AG04450 (cell line): ENCODE data around the gene CXXC5. TPM values are rescaled to one million over a fixed set of nuclear protein-coding genes. Genes with fewer than 3 reads are reported as not detected.

Experiments
- CTCF ChIA-PET: fragments of 300-600, 350-600 bp; formaldehyde crosslinking; extraction: SDS; loops from one replicate; lab custom pipeline; 2022; ENCODE audit warnings: antibody characterized with exemption, inconsistent platforms; lab: Charles Lee
- POLR2A ChIA-PET: fragments of 350-600 bp; formaldehyde crosslinking; extraction: SDS; loops from one replicate; lab custom pipeline; 2021; ENCODE audit warnings: antibody characterized with exemption, inconsistent platforms; lab: Yijun Ruan, JAX
- DNase-seq: peaks from one replicate; pipeline ENCODE4 v3.0.0-alpha.2; 2011; ENCODE audit warnings: low read depth, low spot score
- H3K27ac ChIP-seq: one replicate; pipeline ENCODE4 v1.5.1; 2012; ENCODE audit warnings: low read depth, low read length, control low read depth
- H3K27me3 ChIP-seq: one replicate; pipeline ENCODE4 v1.6.0; 2012; ENCODE audit warnings: low read length; ENCODE audit not compliant: control insufficient read depth, insufficient read depth
- H3K4me3 ChIP-seq: 2 replicates; pipeline ENCODE4 v1.5.1; 2011; ENCODE audit warnings: mild to moderate bottlenecking, low read depth, low read length, control low read depth
- H3K9me3 ChIP-seq: 2 replicates; pipeline ENCODE4 v1.5.1; 2012; ENCODE audit warnings: low read length; ENCODE audit not compliant: control insufficient read depth, insufficient read depth
- CTCF ChIP-seq: IDR thresholded peaks from 2 replicates; pipeline ENCODE4 v1.5.1; 2011; ENCODE audit warnings: low read depth, low read length, control low read depth, inconsistent platforms
- polyA plus RNA-seq: library from polyadenylated mRNA; depleted of rRNA; stranded (reverse); fragments of >200 nt; gene quantifications from 2 replicates; pipeline ENCODE4 v1.2.3, GENCODE V29; 2011

Gene CXXC5
- polyA plus RNA-seq, 1 experiment: 21.5 TPM

- no peak for DNase-seq
- Histone ChIP-seq H3K27ac (no peak overlapping the region), H3K4me3 (no peak overlapping the region), H3K9me3 (no peaks in the 10 kb centered on the region; the same call in 1 of the 2 replicates), H3K27me3 (no peaks in the 10 kb centered on the region)
- ChIA-PET CTCF (interaction anchor here (0.5 to 8.7 kb wide), 22 partner anchors 9 to 336 kb away, joined by 3 to 314 read pairs (median 5); partner anchors contain the start of gene CXXC5), POLR2A (interaction anchor here (0.9 to 5.4 kb wide), 6 partner anchors 14 to 62 kb away, joined by 3 to 57 read pairs (median 4); partner anchors contain the start of gene CXXC5)
- TF ChIP-seq CTCF: no peak
These were observed 13.0 kb upstream of the CXXC5 start for GRCh38 chr5:139635191-139635590.

- peak overlapping the region; percentile 34 for H3K27ac ChIP-seq
- ChIA-PET POLR2A (interaction anchor here (0.7 to 5.4 kb wide), 7 partner anchors 13 to 109 kb away, joined by 3 to 57 read pairs (median 4); partner anchors contain the start of gene CXXC5), CTCF (interaction anchor here (0.5 to 8.7 kb wide), 23 partner anchors 8 to 335 kb away, joined by 3 to 314 read pairs (median 5); partner anchors contain the start of gene CXXC5)
- H3K9me3 ChIP-seq: no peaks in the 10 kb centered on the region; the same call in 1 of the 2 replicates
- TF ChIP-seq CTCF: peak; percentile 69
- no peaks in the 10 kb centered on the region for H3K27me3 ChIP-seq
- H3K4me3 ChIP-seq: no peak overlapping the region
- DNase-seq: peak; percentile 82
These were observed 12.4 kb upstream of the CXXC5 start for GRCh38 chr5:139635606-139636206.

GRCh38 chr5:139636207-139636792 lies 11.8 kb upstream of the CXXC5 start:
- TF ChIP-seq CTCF: no peak
- ChIA-PET POLR2A (interaction anchor here (0.7 to 5.4 kb wide), 6 partner anchors 13 to 109 kb away, joined by 3 to 57 read pairs (median 4); partner anchors contain the start of gene CXXC5), CTCF (interaction anchor here (0.8 to 8.7 kb wide), 19 partner anchors 7 to 213 kb away, joined by 3 to 314 read pairs (median 5); partner anchors contain the start of gene CXXC5)
- Histone ChIP-seq H3K27ac (peak overlapping the region; percentile 34), H3K4me3 (no peak overlapping the region), H3K9me3 (no peaks in the 10 kb centered on the region; the same call in 1 of the 2 replicates), H3K27me3 (no peaks in the 10 kb centered on the region)
- DNase-seq: no peak

GRCh38 chr5:139636975-139637408 lies 11.2 kb upstream of the CXXC5 start:
- Histone ChIP-seq H3K27me3 (no peaks in the 10 kb centered on the region), H3K9me3 (no peaks in the 10 kb centered on the region; the same call in 1 of the 2 replicates), H3K4me3 (peak overlapping the region; percentile 48), H3K27ac (no peak overlapping the region)
- POLR2A ChIA-PET: interaction anchor here (0.6 to 5.4 kb wide), 5 partner anchors 12 to 111 kb away, joined by 3 to 57 read pairs (median 3); partner anchors contain the start of gene CXXC5
- CTCF ChIA-PET: interaction anchor here (1.0 to 8.7 kb wide), 5 partner anchors 11 to 128 kb away, joined by 7 to 314 read pairs (median 27); partner anchors contain the start of gene CXXC5
- no peak for TF ChIP-seq CTCF
- no peak for DNase-seq
